Mucosa of descending colon (tissue), 3 donors: ENCODE results near the gene ARID1A. TPM values are rescaled to one million over a fixed set of nuclear protein-coding genes. Genes with fewer than 3 reads are reported as not detected.

Source experiments
- ATAC-seq: fragments of 200-7000 bp; cut with Tn5 transposase; one replicate; pipeline ENCODE4 v1.9.1; 2020; ENCODE audit warnings: mild to moderate bottlenecking, moderate library complexity
- DNase-seq, 3 donors: peaks; one replicate each; pipeline ENCODE4 v3.0.0-alpha.2; 2020
- H3K36me3 ChIP-seq: fragments of 200-600 bp; one replicate; pipeline ENCODE4 v1.8.0; 2021; ENCODE audit warnings: low read depth, mild to moderate bottlenecking
- H3K4me1 ChIP-seq: fragments of 200-600 bp; one replicate; pipeline ENCODE4 v1.8.0; 2021; ENCODE audit warnings: low read depth, mild to moderate bottlenecking
- H3K4me3 ChIP-seq: fragments of 200-600 bp; one replicate; pipeline ENCODE4 v1.8.0; 2021; ENCODE audit warnings: mild to moderate bottlenecking
- H3K9me3 ChIP-seq: fragments of 200-600 bp; one replicate; pipeline ENCODE4 v1.8.0; 2021; ENCODE audit warnings: mild to moderate bottlenecking
- CTCF ChIP-seq: fragments of 200-600 bp; IDR thresholded peaks from one replicate; pipeline ENCODE4 v1.8.0; 2022; ENCODE audit warnings: antibody characterized with exemption, mild to moderate bottlenecking
- intact Hi-C, 2 donors: fragments of 100-400 bp; cut with DNase I in 1 of 2; cut with micrococcal nuclease in 1 of 2; formaldehyde crosslinking; loops; one replicate each; pipeline versions ENCODE4 v1.11.0 to v1.11.1; 2022; cut with DNase I, micrococcal nuclease
- total RNA-seq, 3 donors: library from RNA; stranded (reverse); fragmentation: NEBNext Ultra II Directional in 2 of 3; extraction: Animal tissue kit (Norgen Biotek cat#: 25700) in 2 of 3; gene quantifications; one replicate each; pipeline versions ENCODE4 v1.2.1 to v1.2.4, GENCODE V29; 2021 to 2023
- donor health status: DM: no; HTN: no; CAD: no; lungs with moderate emphysema.
- donor health status: DM: no; HTN: no; CAD: no.
- donor health status: DM: no; HTN: yes; CAD: no.

Gene ARID1A
- total RNA-seq, 3 donors from 2014 or later: 59.9 to 81.2 (median 65.4) TPM

GRCh38 chr1:26705788-26706311 lies 10.0 kb downstream of the ARID1A start:
- Histone ChIP-seq H3K36me3 (no peaks in the 10 kb centered on the region), H3K9me3 (no peaks in the 10 kb centered on the region), H3K4me1 (peaks cover 64% of the 10 kb centered on the region), H3K4me3 (no peak overlapping the region)
- DNase-seq (no peak), ATAC-seq (peak; percentile 69)
- intact Hi-C loops: no loop called here
- no peak for TF ChIP-seq CTCF

- DNase-seq (peak in 1 of 3 donors; percentile 61), ATAC-seq (peak; percentile 81)
- Histone ChIP-seq H3K4me3 (no peak overlapping the region), H3K36me3 (no peaks in the 10 kb centered on the region), H3K9me3 (no peaks in the 10 kb centered on the region), H3K4me1 (peaks cover 64% of the 10 kb centered on the region)
- no peak for TF ChIP-seq CTCF
- intact Hi-C loops: no loop called here
These were observed 10.5 kb downstream of the ARID1A start for GRCh38 chr1:26706315-26706714.

GRCh38 chr1:26710811-26711210 lies 15.0 kb downstream of the ARID1A start:
- Histone ChIP-seq H3K9me3 (no peaks in the 10 kb centered on the region), H3K36me3 (no peaks in the 10 kb centered on the region), H3K4me3 (no peak overlapping the region), H3K4me1 (peaks cover 30% of the 10 kb centered on the region)
- ATAC-seq: no peak
- intact Hi-C loops: no loop called here
- no peak for DNase-seq
- TF ChIP-seq CTCF: no peak

GRCh38 chr1:26711777-26712176 lies 16.0 kb downstream of the ARID1A start:
- H3K36me3 ChIP-seq: no peaks in the 10 kb centered on the region
- no peak for TF ChIP-seq CTCF
- no peaks in the 10 kb centered on the region for H3K9me3 ChIP-seq
- no peak overlapping the region for H3K4me3 ChIP-seq
- intact Hi-C loops: no loop called here
- H3K4me1 ChIP-seq: peaks cover 30% of the 10 kb centered on the region
- no peak for DNase-seq
- no peak for ATAC-seq

GRCh38 chr1:26717017-26717491 lies 21.2 kb downstream of the ARID1A start:
- peaks cover 57% of the 10 kb centered on the region for H3K4me1 ChIP-seq
- intact Hi-C loops: no loop called here
- ATAC-seq: no peak

More at GRCh38 chr1:26717017-26717491, 21.2 kb downstream of the ARID1A start:
- Histone ChIP-seq H3K9me3 (no peaks in the 10 kb centered on the region), H3K36me3 (no peaks in the 10 kb centered on the region), H3K4me3 (no peak overlapping the region)
- no peak for DNase-seq
- no peak for TF ChIP-seq CTCF
